DMS53 treated with DMSO at 0.1 percent for 48 hours (cell line): ENCODE results near the gene RTL5.

Experiments
- DNase-seq: peaks from one replicate; lab custom pipeline; 2025; ENCODE audit not compliant: unreplicated experiment; lab: John Stamatoyannopoulos, UW

The RTL5 gene

DNA sequence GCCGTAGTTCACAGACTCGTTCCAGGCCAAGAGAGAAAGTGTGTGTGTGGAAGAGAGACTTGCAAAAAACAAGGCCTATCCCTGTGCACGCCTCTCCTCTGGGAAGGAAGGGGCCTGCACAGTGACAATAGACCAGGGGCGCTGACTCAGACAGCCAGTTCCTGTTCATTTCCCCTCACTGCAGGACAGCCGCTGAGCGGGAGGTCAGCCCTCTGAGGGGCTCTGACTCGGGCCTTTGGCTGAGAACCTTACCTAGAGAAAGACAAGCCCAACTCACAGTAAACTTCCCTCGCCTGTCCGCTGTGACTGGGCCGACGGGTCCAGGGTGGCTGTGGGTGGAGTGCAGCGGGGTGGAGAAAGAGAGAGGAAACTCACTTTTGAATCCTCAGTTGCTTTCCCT lies 52.1 kb downstream of the RTL5 start:
- no peak for DNase-seq

- no peak for DNase-seq
Observed at GRCh38 chrX:72078411-72078810, 53.3 kb downstream of the RTL5 start.
